ENCODE results near the gene ZNF26.

Gene ZNF26

GRCh38 chr12:133061954-133062353, 75.8 kb downstream of the ZNF26 start:
- no peak for DNase-seq (ENCODE audit: low read depth, low spot score)

- no peak for DNase-seq (ENCODE audit: low read depth, low spot score)
Observed at GRCh38 chr12:133063556-133063955, 77.4 kb downstream of the ZNF26 start.

- DNase-seq (ENCODE audit: low read depth, low spot score): no peak
Observed at GRCh38 chr12:133073836-133074235, 87.7 kb downstream of the ZNF26 start.
